MM.1S (cell line): ENCODE results near the gene GRK4.
A peak's percentile ranks its signal among the peaks of the same experiment; 100 is the strongest.

Experiments
- CTCF ChIP-seq: fragments of 300-600 bp; sonication (generic); IDR thresholded peaks from 2 replicates; pipeline ENCODE4 v1.5.1; 2016; ENCODE audit warnings: antibody characterized with exemption, low read length, mixed read lengths
- EZH2 ChIP-seq: fragments of 300-600 bp; sonication (generic); optimal IDR thresholded peaks from 2 replicates; pipeline ENCODE3; 2017; ENCODE audit warnings: low read depth, mild to moderate bottlenecking, antibody characterized with exemption, low read length, mixed read lengths

- TF ChIP-seq EZH2, result no peak
- 0 out of 2 replicates have a peak, but pooled peaks have one; percentile 8 for TF ChIP-seq CTCF
These were observed 110.0 kb downstream of the GRK4 start for GRCh38 chr4:3073158-3074077.
